K562 (cell line): ENCODE results near the gene MRPL4. TPM values are rescaled to one million over a fixed set of nuclear protein-coding genes. Genes with fewer than 3 reads are reported as not detected.
A peak's percentile ranks its signal among the peaks of the same experiment; 100 is the strongest.

Source experiments
- ADNP ChIP-seq: fragments of 200-800 bp; sonication (Bioruptor generic); IDR thresholded peaks from 2 replicates; pipeline ENCODE4 v1.6.1; 2016; ENCODE audit warnings: missing genetic modification characterization, missing compliant biosample characterization
- ARNT ChIP-seq, 2 experiments: fragments of 450-650 bp; IDR thresholded peaks; 2 replicates each; pipeline ENCODE4 v1.6.1; 2016; ENCODE audit warnings: mild to moderate bottlenecking in 1 of 2
- CBFB ChIP-seq: sonication (generic); formaldehyde crosslinking; IDR thresholded peaks from 2 replicates; pipeline ENCODE4 v1.4.0; 2020; ENCODE audit warnings: mild to moderate bottlenecking, missing genetic modification reagents
- EGR1 ChIP-seq: fragments of 450-650 bp; conservative IDR thresholded peaks from 2 replicates; pipeline ENCODE4 v1.6.1; 2017; ENCODE audit warnings: mild to moderate bottlenecking
- ESRRB ChIP-seq: fragments of 250-450 bp; sonication (Bioruptor Pico); IDR thresholded peaks from 2 replicates; pipeline ENCODE4 v1.5.0; 2020; ENCODE audit warnings: mild to moderate bottlenecking, moderate library complexity, borderline replicate concordance
- FOSL1 ChIP-seq: fragments of 200-800 bp; sonication (Bioruptor generic); conservative IDR thresholded peaks from 2 replicates; pipeline ENCODE4 v1.6.1; 2016; ENCODE audit warnings: missing genetic modification characterization, missing compliant biosample characterization
- GATA2 ChIP-seq: sonication (generic); formaldehyde crosslinking; IDR thresholded peaks from 2 replicates; pipeline ENCODE4 v1.4.0; 2020; ENCODE audit warnings: mild to moderate bottlenecking, missing genetic modification reagents
- HDAC2 ChIP-seq: fragments of 450-650 bp; IDR thresholded peaks from 2 replicates; pipeline ENCODE4 v1.6.1; 2016; ENCODE audit warnings: mild to moderate bottlenecking
- HDAC8 ChIP-seq: fragments of 450-650 bp; IDR thresholded peaks from 2 replicates; pipeline ENCODE4 v1.6.1; 2016; ENCODE audit warnings: mild to moderate bottlenecking, missing genetic modification characterization, moderate library complexity, missing compliant biosample characterization
- HOXB6 ChIP-seq: fragments of 250-450 bp; sonication (Bioruptor Pico); IDR thresholded peaks from 2 replicates; pipeline ENCODE4 v1.5.1; 2022; ENCODE audit warnings: mild to moderate bottlenecking, borderline replicate concordance
- MAX ChIP-seq: sonication (generic); formaldehyde crosslinking; IDR thresholded peaks from 2 replicates; pipeline ENCODE4 v1.9.0; 2022; ENCODE audit warnings: mild to moderate bottlenecking, missing genetic modification reagents
- MYC ChIP-seq, 2 experiments: fragments of 250-450 bp in 1 of 2; sonication (Bioruptor Pico) in 1 of 2; IDR thresholded peaks; 2 replicates each; pipeline versions ENCODE4 v1.5.1 to v1.6.1; 2012 to 2021; ENCODE audit warnings: low read depth in 2 of 2, borderline replicate concordance in 1 of 2, improper control_type of control experiment in 1 of 2, low read length in 1 of 2, mild to moderate bottlenecking in 1 of 2, moderate library complexity in 1 of 2
- RBM39 ChIP-seq: fragments of 200-400 bp; formaldehyde crosslinking; optimal IDR thresholded peaks from 2 replicates; pipeline ENCODE3; 2018; ENCODE audit warnings: low read depth, low read length
- STAG1 ChIP-seq: sonication (generic); formaldehyde crosslinking; IDR thresholded peaks from 2 replicates; pipeline ENCODE4 v1.5.0; 2020; ENCODE audit warnings: missing genetic modification reagents, borderline replicate concordance
- ZBED1 ChIP-seq: IDR thresholded peaks from 2 replicates; pipeline ENCODE4 v1.6.1; 2014
- ZBTB49 ChIP-seq: sonication (generic); formaldehyde crosslinking; IDR thresholded peaks from 2 replicates; pipeline ENCODE4 v1.8.0; 2022; ENCODE audit warnings: missing genetic modification reagents, mild to moderate bottlenecking, borderline replicate concordance
- ZNF407 ChIP-seq: fragments of 450-650 bp; IDR thresholded peaks from 2 replicates; pipeline ENCODE4 v1.6.1; 2016; ENCODE audit warnings: low read depth
- ZNF766 ChIP-seq: fragments of 200-800 bp; sonication (Bioruptor generic); conservative IDR thresholded peaks from 2 replicates; pipeline ENCODE4 v1.6.1; 2016; ENCODE audit warnings: missing genetic modification characterization, missing compliant biosample characterization
- polyA plus RNA-seq, 8 experiments: library from polyadenylated mRNA; depleted of rRNA in 4 of 8; stranded (reverse) in 5 of 8; unstranded in 3 of 8; fragments of >200 nt; fragmentation: Nextera tagmentation in 2 of 8; fragmentation: Illumina TruSeq in 1 of 8; extraction: Ambion mirVana in 2 of 8; extraction: Trizol in 1 of 8; gene quantifications; 2 replicates each; pipeline versions ENCODE4 v1.2.1 to v1.2.3, GENCODE V29; 2011 to 2014; ENCODE audit warnings: inconsistent platforms in 1 of 8, missing spikeins in 1 of 8
- total RNA-seq, 7 experiments: library from RNA; depleted of rRNA in 6 of 7; stranded (reverse); fragments of >200 nt in 6 of 7; fragmentation: Illumina TruSeq in 2 of 7; extraction: Trizol in 2 of 7; gene quantifications; 2 replicates each; pipeline versions ENCODE4 v1.2.1 to v1.2.3, GENCODE V29; 2011 to 2021; ENCODE audit warnings: low replicate concordance in 1 of 7

The MRPL4 gene
- total and polyA plus RNA-seq, 9 of the 15 experiments (the other 6 are each of a cell fraction or from before 2014, with no cell fraction given) = 1.4 to 239 (median 64.9) TPM

- TF ChIP-seq MYC (IDR thresholded peaks at IDR 0.05; ENCODE audit: low read depth, low read length) (peak; percentile 92), MYC (CRISPR knock-in tag; IDR thresholded peaks at IDR 0.05; ENCODE audit: borderline replicate concordance, low read depth) (peak; percentile 94), ESRRB (CRISPR knock-in tag) (no peak), GATA2 (CRISPR knock-in tag) (peak; percentile 85), ZBED1 (no peak; the same call in 1 of the 2 replicates), HDAC2 (0 out of 2 replicates have a peak, but pooled peaks have one; percentile 42), ZNF407 (no peak), ARNT (IDR thresholded peaks at IDR 0.05) (no peak), ZNF766 (CRISPR knock-in tag) (no peak), HOXB6 (CRISPR knock-in tag) (no peak), FOSL1 (tag) (no peak), RBM39 (no peak), ADNP (tag) (no peak), HDAC8 (tag) (0 out of 2 replicates have a peak, but pooled peaks have one; percentile 64), MAX (CRISPR knock-in tag) (peak; percentile 96), CBFB (no peak), EGR1 (peak; percentile 2; the same call in 1 of the 2 replicates), ZBTB49 (no peak), STAG1 (CRISPR knock-in tag) (0 out of 2 replicates have a peak, but pooled peaks have one; percentile 30)
These were observed 37.3 kb downstream of the MRPL4 start (continued) for GRCh38 chr19:10289167-10289835.
